CD1c-positive myeloid dendritic cell (primary cell): Measurements from ENCODE around the gene GMEB2.
A peak's percentile ranks its signal among the peaks of the same experiment; 100 is the strongest.

Experiments
- DNase-seq: peaks from one replicate; pipeline ENCODE4 v3.0.0-alpha.2; 2016; ENCODE audit errors: extremely low spot score

GMEB2 gene

DNA sequence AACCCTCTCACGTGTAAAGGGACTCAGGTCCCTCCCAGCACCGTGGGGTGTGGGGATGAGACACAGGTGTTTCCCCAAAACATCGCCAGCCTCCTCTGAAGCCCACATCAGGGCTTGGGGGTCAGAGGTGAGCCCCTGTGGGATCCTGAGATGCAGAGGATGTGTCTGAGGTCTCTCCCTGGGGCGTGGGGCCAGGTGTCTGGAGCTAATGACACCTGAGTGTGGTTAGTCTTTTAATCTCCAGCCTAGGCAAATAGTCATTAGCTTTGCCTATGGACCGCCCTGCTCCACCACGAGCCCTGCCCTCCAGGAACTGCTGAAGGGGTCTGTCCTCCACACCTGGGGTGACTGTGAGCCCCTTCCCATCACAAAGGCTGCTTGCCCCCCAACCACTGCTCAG, 81.1 kb downstream of the GMEB2 start:
- DNase-seq: no peak

DNA sequence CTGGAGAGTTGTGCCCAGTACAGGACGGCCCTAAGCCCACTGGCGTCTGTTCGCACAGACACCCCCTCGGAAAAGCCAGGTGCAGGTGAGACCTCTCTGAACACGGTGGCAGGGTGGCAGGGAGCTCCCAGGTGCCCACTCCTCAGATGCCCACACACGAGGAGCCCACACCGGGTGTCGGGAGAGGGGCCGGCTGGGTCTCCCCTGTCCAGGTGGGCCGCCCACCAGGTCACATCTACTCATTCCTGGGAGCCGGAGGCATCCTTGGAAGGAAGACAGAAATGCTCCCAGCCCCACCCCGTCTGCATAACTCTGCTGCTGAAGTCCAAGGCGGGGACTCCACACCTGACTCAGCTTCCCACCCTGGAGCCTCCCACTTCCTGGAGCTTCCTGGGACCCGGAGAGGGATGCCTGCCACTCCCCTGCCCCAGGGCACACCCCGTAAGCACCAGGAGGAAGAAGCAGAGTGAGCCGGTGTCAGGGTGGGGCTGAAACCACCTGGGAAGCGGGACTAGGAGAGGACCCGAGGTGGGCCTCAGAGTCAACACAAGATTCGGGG, 81.9 kb downstream of the GMEB2 start:
- no peak for DNase-seq

DNA sequence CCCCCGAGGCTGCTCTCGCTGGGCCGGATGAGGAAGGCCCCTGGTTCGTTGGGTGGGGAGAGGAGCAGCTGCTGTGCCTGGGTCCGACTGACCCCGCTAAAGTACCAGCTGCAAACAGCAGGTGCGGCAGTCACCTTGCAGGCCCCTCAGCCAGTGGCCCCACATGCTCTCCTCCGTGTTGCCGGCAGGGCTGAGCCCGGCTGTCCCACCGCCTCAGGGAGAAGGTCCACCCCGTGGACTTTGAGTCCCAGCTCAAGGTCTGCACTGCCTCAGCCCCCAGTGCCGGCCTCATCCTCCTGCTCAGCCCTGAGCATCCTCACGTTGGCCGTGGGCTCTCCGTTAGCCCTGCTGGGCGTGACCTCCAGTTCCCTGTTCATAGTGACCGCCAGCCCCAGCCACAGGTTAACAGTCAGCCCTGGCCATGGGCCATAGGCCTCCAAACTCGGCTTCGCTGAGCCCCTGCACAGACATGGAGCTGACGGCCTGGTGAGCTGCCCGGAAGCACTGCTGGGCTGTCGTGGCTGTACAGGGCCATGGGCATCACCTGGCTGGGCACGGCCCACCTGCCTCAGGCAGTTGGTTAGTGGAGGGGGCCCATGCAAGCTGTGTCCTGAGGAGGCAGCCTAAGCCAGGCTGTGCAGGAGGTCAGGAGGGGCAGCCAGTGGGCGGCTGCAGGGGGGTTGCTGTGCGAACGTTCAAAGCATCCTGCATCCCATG, 82.5 kb downstream of the GMEB2 start:
- DNase-seq: no peak

DNA sequence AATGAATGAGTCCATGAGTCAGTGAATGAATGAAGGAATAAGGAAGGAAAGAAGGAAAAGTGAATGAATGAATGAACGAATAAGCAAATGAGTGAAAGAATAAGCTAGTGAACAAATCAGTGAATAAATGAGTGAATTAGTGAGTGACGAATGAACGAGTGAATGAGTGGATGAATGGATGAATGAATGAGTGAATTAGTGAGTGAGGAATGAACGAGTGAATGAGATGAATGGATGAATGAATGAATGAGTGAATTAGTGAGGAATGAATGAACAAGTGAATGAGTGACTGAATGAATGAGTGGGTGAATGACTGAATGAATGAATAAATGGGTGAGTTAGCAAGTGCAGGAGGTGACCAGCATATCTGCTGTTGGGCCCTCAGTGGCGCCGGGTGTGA, 83.2 kb downstream of the GMEB2 start:
- DNase-seq: no peak

DNA sequence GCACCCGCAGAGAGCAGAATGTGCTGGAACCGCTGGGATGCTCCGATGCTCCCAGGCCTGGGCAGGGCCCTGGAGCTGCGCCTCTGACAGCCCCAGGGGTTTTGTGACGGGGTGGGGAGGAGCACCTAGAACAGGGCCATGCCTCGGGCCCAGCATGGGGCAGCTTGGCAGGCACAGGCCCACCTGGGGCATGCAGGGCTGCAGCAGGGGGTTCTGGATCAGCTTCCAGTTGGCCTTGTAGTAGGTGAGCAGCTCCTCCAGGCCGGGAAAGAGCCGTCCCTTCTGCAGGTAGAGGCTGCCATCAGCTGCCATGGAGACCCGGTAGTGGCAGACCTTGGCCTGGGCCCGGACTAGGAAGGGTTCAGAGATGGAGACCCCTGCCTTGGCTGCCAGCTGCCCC, 83.8 kb downstream of the GMEB2 start:
- DNase-seq: no peak

DNA sequence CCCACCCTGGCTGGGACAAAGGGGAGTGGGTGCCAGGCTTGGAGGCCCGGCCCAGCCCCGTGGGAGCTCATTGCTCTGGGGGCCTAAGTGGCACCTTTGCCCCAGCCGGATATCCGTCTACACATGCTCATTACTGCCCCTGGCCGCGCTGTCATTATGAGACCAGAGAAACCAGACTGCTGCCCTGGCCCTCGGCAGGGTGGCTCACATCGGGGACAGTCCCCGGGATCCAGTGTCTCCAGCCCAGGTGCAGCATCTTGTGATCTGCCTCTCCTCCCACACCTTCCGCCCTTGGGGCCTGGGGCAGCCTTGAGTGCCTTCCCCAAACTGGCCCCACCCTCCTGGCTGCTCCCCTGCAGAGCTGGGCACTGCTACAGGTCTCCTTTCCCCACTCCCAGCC, 84.2 kb downstream of the GMEB2 start:
- DNase-seq: no peak

DNA sequence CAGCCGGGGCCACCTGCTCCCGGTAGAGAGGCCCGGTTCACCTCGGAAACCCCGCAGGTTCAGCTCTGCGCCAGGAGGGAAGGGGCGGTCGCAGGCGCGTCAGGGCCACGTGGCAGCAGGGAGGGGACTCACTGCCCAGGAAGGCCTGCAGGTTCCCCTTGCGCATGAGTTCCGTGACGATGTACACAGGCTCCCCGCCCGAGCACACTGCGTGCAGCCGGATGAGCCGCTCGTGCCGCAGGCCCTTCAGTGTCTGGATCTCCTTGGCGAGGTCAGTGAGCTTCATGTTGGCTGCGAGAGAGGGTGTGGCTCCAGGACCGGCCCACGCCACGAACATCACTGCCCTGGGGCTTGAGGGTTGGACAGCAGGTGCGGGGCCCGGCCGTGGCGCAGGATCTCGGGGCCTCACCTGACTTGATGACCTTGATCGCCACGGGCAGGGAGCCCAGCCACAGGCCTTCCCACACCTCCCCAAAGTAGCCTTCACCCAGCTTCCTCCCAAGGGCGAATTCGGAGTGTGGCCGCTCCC, 84.8 kb downstream of the GMEB2 start:
- DNase-seq: no peak

DNA sequence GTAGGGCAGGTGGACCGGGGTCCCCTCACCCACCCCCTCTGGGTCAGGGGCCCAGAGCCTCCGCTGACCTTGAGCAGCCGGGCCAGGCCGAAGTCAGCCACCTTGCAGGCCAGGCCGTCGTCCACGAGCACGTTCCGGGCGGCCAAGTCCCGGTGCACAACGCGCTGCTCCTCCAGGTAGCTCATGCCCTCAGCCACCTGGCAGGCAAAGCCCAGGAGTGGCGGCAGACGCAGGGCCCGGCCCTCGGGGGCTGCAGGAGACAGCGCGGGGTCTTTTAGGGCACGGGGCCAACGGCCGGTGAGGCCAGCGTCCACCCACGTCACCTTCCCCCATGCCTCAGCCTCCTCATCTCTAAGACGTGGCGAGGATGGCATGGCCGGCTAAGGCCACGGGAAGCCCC, 85.5 kb downstream of the GMEB2 start:
- no peak for DNase-seq

DNA sequence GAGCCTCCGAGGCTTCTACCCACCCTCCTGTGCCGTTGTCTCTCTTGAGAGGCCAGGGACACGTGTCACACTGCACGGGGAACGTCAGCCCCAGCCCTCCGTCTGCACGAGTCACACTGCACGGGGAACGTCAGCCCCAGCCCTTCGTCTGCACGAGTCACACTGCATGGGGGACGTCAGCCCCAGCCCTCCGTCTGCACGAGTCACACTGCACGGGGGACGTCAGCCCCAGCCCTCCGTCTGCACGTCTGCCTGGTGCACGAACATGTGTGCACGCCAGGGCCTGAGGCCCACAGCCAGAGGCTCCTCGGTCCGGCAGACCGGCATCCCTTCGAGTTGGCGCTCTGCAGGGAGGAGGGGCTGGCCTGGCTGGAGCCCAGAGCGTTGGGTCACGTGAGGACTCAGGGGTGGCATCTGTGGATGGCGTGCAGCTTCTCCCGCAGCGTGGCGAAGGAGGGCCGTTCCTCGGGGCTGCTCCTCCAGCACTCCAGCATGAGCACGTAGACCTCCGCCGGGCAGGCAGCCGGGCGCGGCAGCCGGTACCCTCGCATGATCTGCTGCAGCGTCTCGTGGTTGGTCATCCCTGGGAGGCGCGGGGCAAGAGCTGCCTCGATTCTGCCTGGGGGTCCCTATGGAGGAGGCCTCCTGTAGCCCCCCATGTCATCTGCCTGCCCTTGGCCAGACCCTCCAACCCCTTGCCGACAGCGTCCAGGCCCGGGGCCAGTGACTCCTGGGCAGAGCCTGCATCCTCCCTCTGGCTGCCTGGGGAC, 86.3 kb downstream of the GMEB2 start:
- no peak for DNase-seq

DNA sequence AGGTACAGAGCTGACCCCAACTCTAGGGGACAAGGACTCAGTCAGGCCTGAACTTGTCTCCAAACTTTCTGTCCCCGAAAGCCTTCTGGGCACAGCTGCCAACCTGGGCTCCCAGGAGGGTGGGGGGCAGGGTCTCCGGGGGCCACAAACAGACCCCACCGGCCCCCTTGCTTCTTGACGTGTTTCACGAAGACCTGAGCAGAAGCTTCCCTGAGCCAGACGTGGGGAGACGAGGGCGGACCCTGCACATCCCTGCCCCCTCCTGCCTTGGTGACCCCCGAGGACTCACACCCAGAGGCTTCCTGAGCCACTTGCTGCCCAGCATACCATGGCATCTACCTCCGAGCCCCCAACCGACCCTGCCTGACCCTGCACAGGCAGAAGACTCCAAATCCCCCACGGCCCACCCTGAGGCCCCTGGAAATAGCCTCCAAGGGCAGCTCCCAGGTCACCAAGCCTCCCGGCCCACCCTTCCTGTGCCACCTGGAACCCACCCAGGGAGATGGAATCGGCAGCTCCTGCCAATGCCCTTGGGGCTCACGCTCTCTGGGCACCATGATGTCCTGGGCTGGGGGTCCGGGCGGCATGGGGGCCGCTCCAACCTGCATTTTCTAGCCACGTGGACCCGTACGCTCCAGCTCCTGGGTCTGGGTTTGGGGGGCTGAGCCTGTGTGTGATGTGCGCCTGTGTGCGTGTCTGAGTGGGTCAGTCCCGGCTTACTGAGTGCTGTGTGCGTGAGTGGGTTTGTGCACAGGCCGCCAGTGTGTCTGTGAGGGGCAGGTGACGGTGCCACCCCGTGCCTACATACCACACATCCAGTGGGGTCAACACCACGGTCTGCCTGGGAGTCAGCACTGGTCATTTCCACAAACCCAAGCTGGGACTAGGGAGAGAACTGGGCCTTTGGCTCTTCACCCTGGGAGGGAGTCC, 87.2 kb downstream of the GMEB2 start:
- DNase-seq: no peak

DNA sequence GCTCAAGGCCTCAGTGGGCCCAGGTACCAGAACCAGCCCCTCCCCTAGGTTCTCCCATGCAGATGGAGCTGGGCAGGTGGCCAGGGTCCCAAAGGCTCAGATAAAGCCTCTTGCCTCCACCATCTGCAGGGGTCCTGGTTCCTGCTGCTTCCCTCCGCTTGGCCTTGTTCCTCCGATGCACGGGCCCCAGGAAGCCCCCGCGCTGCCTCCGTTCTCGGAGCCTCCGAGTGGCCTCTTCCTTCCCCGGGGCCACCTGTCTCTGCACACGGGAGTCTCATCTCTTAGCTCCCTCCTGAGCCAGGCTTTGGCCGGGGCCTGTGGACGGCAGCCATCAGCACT, 87.8 kb downstream of the GMEB2 start:
- DNase-seq: no peak

DNA sequence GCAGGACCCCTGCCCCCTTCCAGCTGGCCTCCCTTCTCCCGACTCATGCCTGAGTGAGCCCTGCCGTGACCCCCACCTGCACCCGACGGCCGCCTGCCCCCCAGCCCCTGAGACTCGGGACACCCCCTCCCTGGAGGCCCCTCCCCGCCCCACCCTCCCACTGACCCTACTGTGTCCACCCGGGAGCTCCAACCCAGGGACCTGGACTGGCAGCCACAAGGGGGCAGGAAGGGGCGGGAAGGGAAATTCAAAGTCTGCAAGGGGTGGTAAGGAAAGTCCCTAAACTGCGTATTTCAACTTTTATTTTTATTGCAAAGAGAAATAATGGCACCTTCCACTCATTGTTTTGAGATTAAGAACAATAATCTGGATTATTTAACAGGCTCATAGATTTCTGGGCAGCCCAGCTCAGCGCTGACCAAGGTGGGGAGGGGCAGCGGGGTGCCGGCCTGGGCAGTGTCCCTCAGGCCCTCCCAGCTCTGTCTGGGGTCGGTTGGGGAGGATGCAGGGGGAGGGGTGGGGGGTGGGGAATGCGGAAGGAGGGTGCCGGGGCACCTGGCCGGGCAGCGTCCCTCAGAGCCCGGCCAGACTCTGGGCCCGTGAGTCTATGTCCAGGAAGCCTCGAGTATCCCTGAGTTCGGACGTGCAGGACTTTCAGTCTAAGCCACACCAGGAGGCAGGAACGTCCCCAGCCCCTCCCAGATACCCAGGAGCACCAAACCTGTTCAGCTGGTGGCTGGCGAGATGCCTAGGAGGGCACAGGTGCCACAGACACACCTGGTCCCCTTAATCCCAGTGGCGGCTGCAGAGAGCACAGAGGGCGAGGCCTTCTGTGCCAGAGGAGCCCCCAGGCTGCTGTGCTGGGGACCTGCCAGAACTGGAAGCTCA, 88.5 kb downstream of the GMEB2 start:
- DNase-seq: peak; percentile 41
